DLD1 (cell line): ENCODE data around the gene TAF8.

ENCODE experiments used
- in situ Hi-C: cut with HindIII; loops from 2 replicates; pipeline ENCODE4 v1.10.0; 2017; ENCODE audit warnings: low sequenced_read_pairs

TAF8 gene

DNA sequence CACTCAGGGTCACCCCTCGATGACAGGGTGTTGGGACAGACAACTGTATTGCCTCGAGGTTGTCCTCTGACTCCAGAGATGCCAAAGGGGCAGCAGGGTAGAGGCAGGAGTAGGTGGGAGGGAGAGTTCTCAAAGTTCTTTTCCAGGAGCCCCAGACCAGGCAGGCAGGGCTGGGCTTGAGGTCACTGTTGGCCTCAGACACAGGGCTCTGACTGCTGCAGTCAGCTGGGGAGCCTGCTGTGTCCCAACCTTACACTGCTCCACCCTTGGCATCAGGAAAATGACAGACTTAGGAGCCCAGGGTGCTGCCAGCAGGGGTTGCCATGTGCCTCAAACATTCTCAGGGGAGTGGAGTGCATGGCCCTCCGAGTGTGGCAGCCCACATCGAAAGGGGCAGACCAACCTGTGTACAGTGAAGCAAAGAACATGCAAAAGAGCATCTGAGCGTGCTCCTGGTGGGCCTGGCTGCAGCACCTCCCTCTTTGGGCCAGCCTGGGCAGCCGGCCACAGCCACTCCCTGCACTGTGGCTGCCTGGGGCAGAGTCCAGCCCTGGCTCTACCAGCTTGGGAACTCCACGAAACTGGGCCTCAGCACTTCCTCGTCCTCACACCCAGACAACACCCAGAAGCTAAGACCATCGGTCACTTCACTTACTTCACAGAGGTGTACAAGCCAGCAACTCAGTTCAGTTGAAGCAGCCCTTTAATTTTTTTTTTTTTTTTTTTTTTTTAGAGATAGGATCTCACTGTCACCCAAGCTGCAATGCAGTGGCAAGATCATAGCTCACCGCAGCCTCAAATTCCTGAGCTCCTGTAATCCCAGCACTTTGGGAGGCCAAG lies 68.1 kb downstream of the TAF8 start:
- in situ Hi-C loops: no loop called here

DNA sequence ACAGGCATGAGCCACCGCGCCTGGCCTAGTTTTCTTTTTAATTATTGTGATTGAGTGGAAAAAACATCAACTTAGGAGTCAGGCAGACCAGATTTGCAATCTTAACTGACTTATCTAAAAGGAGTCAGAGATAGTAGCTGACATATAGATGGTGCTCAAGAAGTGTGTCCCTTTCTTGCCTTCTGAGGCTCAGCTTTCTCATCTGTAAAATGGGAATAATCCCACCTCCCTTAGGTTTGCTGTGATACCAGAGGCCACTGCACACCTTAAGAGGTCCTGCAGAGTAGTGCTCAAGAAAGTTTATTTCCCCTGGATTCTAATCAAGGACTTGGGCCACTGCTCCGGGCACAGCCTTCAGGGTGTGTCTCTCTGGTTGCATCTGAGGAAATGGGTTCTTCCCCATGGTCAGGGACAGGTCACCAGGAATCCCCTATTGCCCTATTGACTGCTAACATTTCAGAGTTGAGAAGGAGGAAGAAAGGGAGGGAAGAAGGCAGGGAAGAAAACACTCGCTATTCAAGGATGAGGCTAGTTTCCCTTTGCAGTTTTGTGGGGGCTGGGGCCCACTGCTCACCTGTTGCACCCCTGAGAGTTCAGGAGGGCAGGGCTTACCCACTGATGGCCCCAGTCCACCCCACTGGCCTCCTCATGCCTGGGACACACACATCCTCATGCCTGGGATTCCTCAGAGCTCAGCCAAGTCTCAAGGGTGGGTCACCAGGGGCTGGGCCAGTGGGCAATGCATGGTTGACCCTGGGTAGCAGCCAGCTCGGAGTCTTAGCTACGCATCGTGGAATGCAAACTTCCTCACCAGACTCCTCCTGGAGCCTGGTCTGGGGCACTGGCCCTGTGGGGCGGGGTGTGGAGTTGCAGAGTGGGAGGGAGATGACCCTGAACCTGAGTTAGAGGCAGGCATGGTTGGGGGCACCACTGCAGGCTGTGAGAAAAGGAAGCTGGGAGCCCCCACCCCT lies 70.9 kb downstream of the TAF8 start:
- in situ Hi-C loops: no loop called here

DNA sequence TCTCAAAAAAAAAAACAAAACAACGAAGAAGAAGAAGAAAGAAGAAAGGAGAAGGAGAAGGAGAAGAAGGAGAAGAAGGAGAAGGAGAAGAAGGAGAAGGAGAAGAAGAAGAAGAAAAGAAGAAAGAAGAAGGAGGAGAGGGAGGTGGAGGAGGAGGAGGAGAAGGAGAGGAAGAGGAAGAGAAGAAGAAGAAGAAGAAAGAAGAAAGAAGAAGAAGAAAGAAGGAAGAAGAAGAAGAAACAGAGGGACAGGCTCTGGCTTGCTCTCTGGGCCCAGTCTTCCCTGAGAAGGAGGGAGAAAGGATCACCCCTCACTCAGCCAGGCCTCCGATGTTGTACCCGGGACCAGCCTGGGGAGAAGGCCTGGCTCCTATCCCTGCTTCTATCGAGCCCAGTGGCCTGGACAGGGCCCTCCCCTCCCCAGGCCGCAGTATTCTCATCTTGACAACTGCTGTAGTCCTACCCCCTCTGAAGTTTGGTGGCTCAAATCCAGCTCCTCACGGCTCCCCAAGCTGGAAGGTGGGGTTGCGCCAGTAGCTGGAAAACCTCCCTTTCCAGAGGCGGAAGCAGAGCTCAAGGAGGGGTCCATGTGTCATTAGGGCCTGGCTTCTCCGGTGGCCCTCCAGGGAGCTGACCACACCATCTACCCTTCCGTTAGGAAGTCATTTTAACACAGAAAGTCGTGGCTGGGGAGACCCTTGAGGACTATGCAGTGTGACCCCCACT lies 73.2 kb downstream of the TAF8 start:
- in situ Hi-C loops: no loop called here

DNA sequence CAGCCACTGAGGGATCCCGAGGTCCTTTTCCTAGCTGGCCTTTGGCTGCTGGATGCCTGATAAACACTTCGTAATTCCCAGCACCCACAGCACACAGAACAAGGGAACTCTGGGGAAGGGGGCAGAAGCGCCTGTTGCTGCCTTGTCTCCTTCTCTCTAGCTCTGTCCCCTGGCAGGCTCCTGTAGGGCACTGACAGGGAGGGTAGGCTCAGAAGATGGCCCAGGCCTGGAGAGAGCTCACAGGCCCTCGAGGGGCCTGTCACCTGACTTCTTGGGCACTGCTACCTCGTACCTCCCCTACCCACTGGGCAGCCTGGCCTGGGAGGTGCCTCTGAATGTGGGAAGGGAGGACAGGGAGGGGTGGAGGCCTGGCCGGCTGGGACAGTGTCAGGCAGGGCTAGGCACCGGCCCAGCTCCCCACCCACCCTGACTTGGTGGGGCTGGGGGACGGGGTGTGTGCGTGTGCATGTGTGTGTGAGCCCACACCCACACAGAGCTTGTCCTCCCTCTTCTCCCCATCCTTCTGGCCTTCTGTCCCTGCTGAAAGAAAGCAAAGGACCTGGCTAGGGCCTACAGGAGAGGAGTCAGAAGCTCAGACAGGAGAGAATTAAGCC lies 74.0 kb downstream of the TAF8 start:
- in situ Hi-C loops: no loop called here

DNA sequence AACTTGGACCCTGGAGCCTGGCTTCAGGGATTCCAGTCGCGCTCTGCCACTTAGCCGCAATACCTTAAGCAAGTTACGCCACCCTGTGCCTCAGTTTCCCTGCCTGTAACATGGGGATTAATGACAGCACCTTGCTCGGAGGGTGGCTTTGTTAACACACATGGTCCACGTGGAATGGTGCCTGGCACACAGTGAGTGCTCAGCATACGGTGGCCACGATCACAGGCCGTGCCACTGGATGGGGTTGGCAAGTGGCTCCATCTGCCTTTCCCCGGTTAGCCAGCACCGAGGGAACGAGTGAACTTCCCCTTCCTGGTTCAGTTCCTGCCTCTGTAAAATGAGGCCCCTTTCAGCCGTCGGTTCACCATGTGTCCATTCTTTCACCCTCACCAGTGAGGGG lies 74.9 kb downstream of the TAF8 start:
- in situ Hi-C loops: no loop called here

DNA sequence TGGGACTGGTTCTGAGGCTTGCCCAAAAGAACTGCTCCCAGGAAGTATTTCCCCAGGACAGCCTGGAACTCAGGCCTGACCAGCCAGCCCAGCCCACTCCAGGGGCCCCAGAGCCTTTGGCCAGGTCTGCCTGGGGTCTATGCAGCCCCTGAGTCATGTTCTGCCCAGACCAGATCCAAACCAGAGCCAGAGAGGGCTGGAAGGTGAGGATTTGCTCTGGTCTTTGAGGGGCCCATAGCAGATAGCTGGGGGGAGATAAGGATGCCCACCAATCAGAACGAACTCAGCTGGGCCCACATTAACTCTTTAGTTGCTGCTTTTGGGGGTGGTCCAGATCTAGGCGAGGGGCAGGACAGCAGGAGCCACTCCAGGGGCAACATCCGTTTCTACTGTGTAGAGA lies 75.3 kb downstream of the TAF8 start:
- in situ Hi-C loops: no loop called here

DNA sequence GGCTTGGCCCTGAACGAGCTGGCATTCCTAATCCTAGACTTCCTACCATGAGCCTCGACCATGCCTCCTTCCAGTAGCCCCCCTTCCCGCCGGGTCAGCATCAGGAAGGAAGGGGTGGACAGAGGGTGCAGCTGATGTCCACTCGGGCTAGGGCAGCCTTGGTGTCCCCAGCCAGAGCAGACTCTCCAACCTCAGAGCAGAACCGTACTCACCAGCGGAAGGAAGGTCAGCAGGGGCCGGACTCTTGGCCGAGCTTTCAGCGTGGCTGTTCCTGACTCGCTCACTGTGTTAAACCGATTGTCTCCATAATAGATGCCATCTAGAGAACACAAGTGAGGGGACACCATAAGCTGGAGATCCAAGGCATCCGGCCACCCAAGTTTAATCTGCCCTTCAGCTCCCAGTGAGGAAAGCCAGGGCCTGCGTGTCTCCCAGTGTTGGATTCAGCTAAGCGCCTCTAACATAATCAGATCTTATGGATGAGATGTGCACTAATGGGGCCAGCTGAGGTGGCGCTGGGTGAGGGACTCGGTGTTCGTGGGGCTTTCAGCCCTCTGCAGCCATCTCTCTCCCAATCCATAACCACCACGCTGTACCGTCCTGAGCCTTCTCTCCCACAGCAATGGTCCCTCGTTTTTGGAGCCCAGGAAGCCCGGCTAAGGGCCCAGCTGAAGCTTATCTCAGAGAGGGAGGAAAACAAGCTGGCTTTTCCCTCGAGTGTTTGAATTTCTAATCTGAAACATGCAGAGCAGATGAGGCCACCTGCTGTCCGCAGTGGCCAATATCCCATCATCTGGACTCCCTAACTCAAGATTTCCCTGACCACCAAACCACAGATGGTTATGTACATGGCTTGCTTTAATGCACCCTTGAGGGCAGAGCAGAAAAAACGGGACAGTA lies 78.4 kb downstream of the TAF8 start:
- in situ Hi-C loops: no loop called here

DNA sequence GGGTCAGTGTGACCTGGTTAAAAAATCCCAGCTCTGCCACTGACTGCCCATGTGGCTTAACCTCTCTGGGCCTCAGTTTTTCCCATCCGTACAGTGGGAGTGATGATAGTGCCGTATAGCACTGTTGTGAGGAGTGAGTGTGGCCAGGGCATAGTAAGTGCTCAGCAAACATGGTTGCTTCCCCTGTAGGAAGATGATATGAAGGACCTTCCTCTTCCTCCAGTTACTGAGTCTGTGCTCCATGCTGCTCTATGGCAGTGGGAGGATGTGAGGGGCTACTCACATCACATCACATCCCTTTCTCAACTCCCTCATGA lies 79.0 kb downstream of the TAF8 start:
- in situ Hi-C loops: no loop called here

DNA sequence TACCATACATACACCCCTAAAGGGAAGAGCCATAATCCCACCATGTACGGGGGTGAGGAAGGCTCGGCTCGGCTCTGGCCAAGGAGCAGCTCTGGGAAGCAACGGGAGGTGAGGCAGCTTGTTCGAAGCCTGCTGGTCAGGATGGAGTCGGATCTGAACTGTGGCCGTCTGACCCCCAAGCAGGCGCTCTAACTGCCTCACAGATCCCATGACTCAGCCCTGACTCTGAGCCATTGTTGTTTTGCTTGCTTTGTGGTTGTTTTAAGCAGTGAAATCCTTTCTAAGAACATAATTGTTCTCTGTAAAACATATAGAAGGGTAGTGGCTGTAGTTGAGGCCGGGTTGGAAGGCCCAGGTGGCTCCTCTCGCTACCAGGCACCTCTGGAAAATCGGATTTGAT lies 81.2 kb downstream of the TAF8 start:
- in situ Hi-C loops: no loop called here

DNA sequence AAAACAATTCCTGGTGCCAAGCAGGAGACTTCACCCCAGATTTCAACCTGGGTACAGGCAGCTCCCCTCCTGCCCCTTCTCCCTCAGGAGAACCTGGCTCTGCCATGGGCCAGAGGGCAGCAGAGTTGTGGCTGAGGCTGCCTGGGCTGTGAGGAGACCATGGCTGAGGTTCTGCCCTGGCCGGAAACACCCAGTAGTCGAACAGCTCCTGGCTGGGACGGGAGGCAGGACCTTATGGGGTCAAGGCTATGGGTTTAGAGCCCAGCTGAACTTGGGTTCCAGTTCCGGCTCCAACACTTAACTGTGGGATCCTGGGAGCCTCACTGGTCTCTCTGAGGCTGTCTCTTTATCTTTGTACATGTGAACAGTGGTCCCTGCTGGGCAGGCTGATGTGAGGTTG lies 83.6 kb downstream of the TAF8 start:
- in situ Hi-C loops: no loop called here

DNA sequence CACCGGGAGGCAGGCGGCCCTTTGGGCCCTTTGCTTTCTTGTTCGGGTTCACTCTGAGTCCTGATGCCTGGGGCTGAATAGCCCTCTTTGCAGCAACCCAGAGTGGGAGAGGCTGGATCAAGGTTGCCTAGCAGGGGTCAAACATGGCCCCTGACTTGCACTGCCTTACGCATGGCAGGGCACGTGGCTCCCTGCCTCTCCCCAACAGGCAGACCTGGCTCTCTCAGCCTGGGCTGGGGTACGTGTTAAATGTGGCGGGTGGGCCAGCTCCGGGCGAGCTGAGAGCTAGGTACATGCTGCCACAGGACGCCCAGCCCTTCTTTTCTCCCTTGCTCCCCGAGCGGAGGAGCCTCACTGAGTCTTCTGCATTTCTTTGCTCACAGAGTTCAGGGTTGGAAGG lies 84.8 kb downstream of the TAF8 start:
- in situ Hi-C loops: no loop called here

DNA sequence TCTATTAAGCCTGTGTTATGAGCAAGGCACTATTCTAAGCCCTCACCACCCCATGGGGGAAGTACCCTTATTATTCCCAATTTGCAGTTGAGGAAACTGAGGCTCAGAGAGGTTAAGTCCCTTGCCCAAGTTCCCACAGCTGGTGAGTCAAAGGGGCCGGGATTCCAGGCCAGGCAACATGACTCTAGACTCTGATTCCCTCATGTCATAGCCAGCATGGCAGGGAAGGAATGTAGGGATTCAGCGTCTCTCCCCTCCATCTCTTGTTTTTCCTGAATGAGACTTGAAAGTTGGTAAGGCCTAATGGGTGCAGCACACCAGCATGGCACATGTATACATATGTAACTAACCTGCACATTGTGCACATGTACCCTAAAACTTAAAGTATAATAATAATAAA lies 85.4 kb downstream of the TAF8 start:
- in situ Hi-C loops: no loop called here

DNA sequence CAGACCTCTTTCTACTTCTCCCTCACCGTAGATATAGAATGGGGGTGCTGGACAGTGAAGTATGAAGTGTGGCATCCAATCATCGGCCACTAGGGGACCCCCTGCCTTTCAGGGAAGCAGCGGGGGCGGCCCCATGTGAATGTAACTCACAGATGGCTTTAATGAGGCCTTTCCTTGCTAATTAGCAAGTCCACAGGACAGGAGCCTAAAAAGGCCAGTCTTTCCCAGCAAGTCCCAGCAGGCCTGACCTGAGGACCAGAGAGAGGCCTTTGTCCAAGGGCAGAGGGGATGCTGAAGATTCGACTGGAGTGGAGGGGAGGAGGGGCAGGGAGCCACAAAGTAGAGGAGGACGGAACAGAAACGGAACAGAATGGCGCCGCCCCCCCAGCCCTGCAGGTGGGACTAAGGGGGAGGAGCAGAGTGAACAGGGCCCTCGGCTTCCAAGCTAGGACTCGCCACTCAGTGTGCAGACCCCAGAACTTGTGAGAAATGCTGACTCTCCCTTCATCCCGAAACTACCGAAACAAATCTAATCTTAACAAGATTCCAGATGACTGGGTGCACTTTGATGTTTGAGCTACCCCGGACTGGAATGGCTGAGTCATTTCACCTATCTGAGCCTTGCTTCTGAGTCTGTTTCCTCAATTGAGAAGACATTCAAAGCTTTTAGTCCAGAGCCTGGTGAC lies 86.3 kb downstream of the TAF8 start:
- in situ Hi-C loops: no loop called here
